Colonic mucosa (tissue), 4 donors: ENCODE results near the gene LINGO1. TPM values are rescaled to one million over a fixed set of nuclear protein-coding genes. Genes with fewer than 3 reads are reported as not detected.

Experiments
- DNase-seq: peaks from one replicate; pipeline ENCODE4 v3.0.0-alpha.2; 2020
- H3K27ac ChIP-seq: fragments of 200-600 bp; one replicate; pipeline ENCODE4 v1.8.0; 2021
- H3K27me3 ChIP-seq: fragments of 200-600 bp; one replicate; pipeline ENCODE4 v1.8.0; 2021
- H3K36me3 ChIP-seq: fragments of 200-600 bp; one replicate; pipeline ENCODE4 v1.8.0; 2021
- H3K4me1 ChIP-seq: fragments of 200-600 bp; one replicate; pipeline ENCODE4 v1.8.0; 2021; ENCODE audit warnings: mild to moderate bottlenecking
- H3K4me3 ChIP-seq: fragments of 200-600 bp; one replicate; pipeline ENCODE4 v1.8.0; 2021
- H3K9ac ChIP-seq, 2 donors: one replicate each; pipeline ENCODE4 v1.7.0; 2013; ENCODE audit warnings: control low read depth in 2 of 2, low read depth in 2 of 2, low read length in 2 of 2
- H3K9me3 ChIP-seq: fragments of 200-600 bp; one replicate; pipeline ENCODE4 v1.8.0; 2021
- CTCF ChIP-seq: fragments of 200-600 bp; IDR thresholded peaks from one replicate; pipeline ENCODE4 v1.8.0; 2022; ENCODE audit warnings: antibody characterized with exemption, mild to moderate bottlenecking
- intact Hi-C: fragments of 100-400 bp; cut with DNase I; formaldehyde crosslinking; loops from one replicate; pipeline ENCODE4 v1.14.1; 2022
- total RNA-seq, 2 donors: library from RNA; stranded (reverse); fragmentation: NEBNext Ultra II Directional in 1 of 2; extraction: Animal tissue kit (Norgen Biotek cat#: 25700) in 1 of 2; gene quantifications; one replicate each; pipeline ENCODE4 v1.2.1, GENCODE V29; 2021
- donor health status: healthy.
- donor health status: DM: no; HTN: no; CAD: no.
- donor health status: DM: no; HTN: no; CAD: no.

The LINGO1 gene
- total RNA-seq, 2 donors from 2014 or later, result 0.79 to 1.1 TPM

- Histone ChIP-seq H3K9ac (no peak overlapping the region), H3K4me1 (no peaks in the 10 kb centered on the region), H3K27ac (no peak overlapping the region), H3K9me3 (no peaks in the 10 kb centered on the region), H3K36me3 (no peaks in the 10 kb centered on the region), H3K27me3 (no peaks in the 10 kb centered on the region), H3K4me3 (no peak overlapping the region)
- no peak for DNase-seq
- TF ChIP-seq CTCF, result no peak
- intact Hi-C loops, result no loop called here
Observed at GRCh38 chr15:77673866-77674265, 41.2 kb upstream of the LINGO1 start.

- intact Hi-C loops, result no loop called here
- Histone ChIP-seq H3K27ac (no peak overlapping the region), H3K36me3 (no peaks in the 10 kb centered on the region), H3K9ac (no peak overlapping the region), H3K9me3 (no peaks in the 10 kb centered on the region), H3K4me3 (no peak overlapping the region), H3K4me1 (no peaks in the 10 kb centered on the region), H3K27me3 (no peaks in the 10 kb centered on the region)
- no peak for TF ChIP-seq CTCF
- DNase-seq, result no peak
Observed at GRCh38 chr15:77672135-77672534, 39.4 kb upstream of the LINGO1 start.

- no peak for DNase-seq
- no peak overlapping the region for H3K9ac ChIP-seq
- no peak overlapping the region for H3K27ac ChIP-seq
- no peak overlapping the region for H3K4me3 ChIP-seq
- H3K4me1 ChIP-seq, result no peaks in the 10 kb centered on the region
- H3K36me3 ChIP-seq, result no peaks in the 10 kb centered on the region
- no peak for TF ChIP-seq CTCF
- H3K27me3 ChIP-seq, result no peaks in the 10 kb centered on the region
- intact Hi-C loops, result no loop called here
- H3K9me3 ChIP-seq, result no peaks in the 10 kb centered on the region
Observed at GRCh38 chr15:77671362-77672056, 38.8 kb upstream of the LINGO1 start.

DNA sequence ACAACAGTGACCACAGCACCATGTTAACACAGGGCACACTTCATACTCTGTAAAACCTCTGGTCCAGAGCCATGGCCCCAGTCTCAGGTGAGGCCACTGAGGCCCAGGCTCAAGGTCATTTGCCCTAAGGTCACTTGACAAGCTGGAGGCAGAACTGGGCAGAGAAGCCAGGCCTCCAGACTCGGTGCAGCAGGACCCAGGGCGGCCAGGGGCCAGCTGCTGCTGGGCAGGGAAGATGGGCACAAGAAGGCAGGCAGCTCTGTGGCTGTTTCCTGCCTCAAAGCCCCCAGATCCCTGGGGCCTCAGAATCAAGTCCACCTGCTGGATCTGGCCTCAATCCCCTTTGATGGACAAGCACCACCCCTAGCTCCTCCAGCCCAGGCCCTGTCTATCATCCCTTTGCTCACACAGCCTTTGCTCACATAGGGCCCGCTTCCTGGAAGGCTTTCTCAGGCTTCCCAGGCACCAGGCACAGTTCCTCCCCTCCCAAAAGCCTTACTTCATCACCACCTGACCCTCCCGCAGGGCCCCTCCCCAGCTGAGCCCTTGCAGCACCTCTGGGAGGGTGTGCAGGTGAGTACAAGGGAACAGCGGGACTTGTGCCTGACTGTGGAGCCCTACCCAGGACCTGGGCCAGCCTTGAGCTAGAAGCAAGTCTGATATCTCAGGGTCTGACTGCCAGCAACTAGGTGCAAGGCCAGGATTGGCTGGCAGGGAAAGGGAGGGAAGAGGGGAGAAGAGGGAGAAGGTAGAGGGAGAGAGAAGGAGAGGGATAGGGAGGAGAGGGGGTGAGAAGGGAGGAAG, 38.0 kb upstream of the LINGO1 start:
- intact Hi-C loops, result no loop called here
- H3K9me3 ChIP-seq, result no peaks in the 10 kb centered on the region
- H3K4me1 ChIP-seq, result no peaks in the 10 kb centered on the region
- DNase-seq, result no peak
- H3K4me3 ChIP-seq, result no peak overlapping the region
- no peaks in the 10 kb centered on the region for H3K27me3 ChIP-seq
- no peak overlapping the region for H3K9ac ChIP-seq
- H3K36me3 ChIP-seq, result no peaks in the 10 kb centered on the region
- no peak overlapping the region for H3K27ac ChIP-seq
- TF ChIP-seq CTCF, result no peak

- intact Hi-C loops, result no loop called here
- Histone ChIP-seq H3K27ac (no peak overlapping the region), H3K9ac (no peak overlapping the region), H3K9me3 (no peaks in the 10 kb centered on the region), H3K36me3 (no peaks in the 10 kb centered on the region), H3K4me1 (no peaks in the 10 kb centered on the region), H3K27me3 (no peaks in the 10 kb centered on the region), H3K4me3 (no peak overlapping the region)
- no peak for DNase-seq
- TF ChIP-seq CTCF, result no peak
Observed at GRCh38 chr15:77669896-77670295, 37.2 kb upstream of the LINGO1 start.
